H1 (cell line): ENCODE measurements around the gene ADRA2C.

Source experiments
- CBX5 ChIP-seq: fragments of 300-800, 300-1000 bp; sonication (generic); IDR thresholded peaks from 2 replicates; pipeline ENCODE4 v1.7.1; 2016; ENCODE audit warnings: antibody characterized with exemption, low read length, low read depth
- CEBPB ChIP-seq: IDR thresholded peaks from 2 replicates; pipeline ENCODE4 v1.6.1; 2012; ENCODE audit warnings: low read depth, low read length
- EGR1 ChIP-seq: IDR thresholded peaks from 2 replicates; pipeline ENCODE4 v1.6.1; 2011; ENCODE audit warnings: low read depth, low read length, borderline replicate concordance
- EZH2 ChIP-seq: fragments of 200-600 bp; sonication (generic); IDR thresholded peaks from 2 replicates; pipeline ENCODE4 v1.7.1; 2012; ENCODE audit warnings: low read depth, mild to moderate bottlenecking, moderate library complexity, low read length, inconsistent platforms; ENCODE audit not compliant: severe bottlenecking
- HDAC6 ChIP-seq: IDR thresholded peaks from one replicate; pipeline ENCODE4 v1.7.1; 2012; ENCODE audit warnings: low read depth, mild to moderate bottlenecking, inconsistent platforms, low read length, moderate library complexity
- KDM4A ChIP-seq: IDR thresholded peaks from one replicate; pipeline ENCODE4 v1.7.1; 2012; ENCODE audit warnings: low read depth, mild to moderate bottlenecking, moderate library complexity, low read length, inconsistent platforms; ENCODE audit not compliant: severe bottlenecking
- POLR2AphosphoS5 ChIP-seq: IDR thresholded peaks from 2 replicates; pipeline ENCODE4 v1.6.1; 2011; ENCODE audit warnings: low read depth, low read length
- POU5F1 ChIP-seq: IDR thresholded peaks from 2 replicates; pipeline ENCODE4 v1.6.1; 2011; ENCODE audit warnings: low read depth, mild to moderate bottlenecking, low read length, moderate library complexity
- RAD21 ChIP-seq, 2 experiments: IDR thresholded peaks in 1 of 2; conservative IDR thresholded peaks in 1 of 2; 2 replicates each; pipeline ENCODE4 v1.6.1; 2011; ENCODE audit warnings: low read depth in 2 of 2, low read length in 2 of 2, improper control_type of control experiment in 1 of 2, inconsistent platforms in 1 of 2, mild to moderate bottlenecking in 1 of 2, moderate library complexity in 1 of 2
- SIN3A ChIP-seq, 2 experiments: IDR thresholded peaks in 1 of 2; conservative IDR thresholded peaks in 1 of 2; 2 replicates each; pipeline ENCODE4 v1.6.1; 2011 to 2012; ENCODE audit warnings: low read length in 2 of 2, improper control_type of control experiment in 1 of 2, low read depth in 1 of 2, mild to moderate bottlenecking in 1 of 2
- SP2 ChIP-seq: IDR thresholded peaks from 2 replicates; pipeline ENCODE4 v1.6.1; 2012; ENCODE audit warnings: mild to moderate bottlenecking, low read length, inconsistent platforms
- SUZ12 ChIP-seq: fragments of 200-600 bp; sonication (generic); IDR thresholded peaks from 2 replicates; pipeline ENCODE4 v1.6.1; 2012; ENCODE audit warnings: mild to moderate bottlenecking, inconsistent platforms, low read length, moderate library complexity, mixed read lengths
- TAF1 ChIP-seq: IDR thresholded peaks from 2 replicates; pipeline ENCODE4 v1.6.1; 2011; ENCODE audit warnings: mild to moderate bottlenecking, low read depth, low read length
- TF ChIP-seq, protein P1 (sequence below), 3 experiments: IDR thresholded peaks; 1 replicate in 2 of 3; 2 replicates in 1 of 3; pipeline versions ENCODE4 v1.5.1 to v1.6.1; 2011; ENCODE audit warnings: low read length in 3 of 3, mild to moderate bottlenecking in 3 of 3, inconsistent platforms in 2 of 3, low read depth in 1 of 3, moderate library complexity in 1 of 3; ENCODE audit not compliant: insufficient read depth in 1 of 3; ENCODE audit errors: control extremely low read depth in 1 of 3

DNA sequence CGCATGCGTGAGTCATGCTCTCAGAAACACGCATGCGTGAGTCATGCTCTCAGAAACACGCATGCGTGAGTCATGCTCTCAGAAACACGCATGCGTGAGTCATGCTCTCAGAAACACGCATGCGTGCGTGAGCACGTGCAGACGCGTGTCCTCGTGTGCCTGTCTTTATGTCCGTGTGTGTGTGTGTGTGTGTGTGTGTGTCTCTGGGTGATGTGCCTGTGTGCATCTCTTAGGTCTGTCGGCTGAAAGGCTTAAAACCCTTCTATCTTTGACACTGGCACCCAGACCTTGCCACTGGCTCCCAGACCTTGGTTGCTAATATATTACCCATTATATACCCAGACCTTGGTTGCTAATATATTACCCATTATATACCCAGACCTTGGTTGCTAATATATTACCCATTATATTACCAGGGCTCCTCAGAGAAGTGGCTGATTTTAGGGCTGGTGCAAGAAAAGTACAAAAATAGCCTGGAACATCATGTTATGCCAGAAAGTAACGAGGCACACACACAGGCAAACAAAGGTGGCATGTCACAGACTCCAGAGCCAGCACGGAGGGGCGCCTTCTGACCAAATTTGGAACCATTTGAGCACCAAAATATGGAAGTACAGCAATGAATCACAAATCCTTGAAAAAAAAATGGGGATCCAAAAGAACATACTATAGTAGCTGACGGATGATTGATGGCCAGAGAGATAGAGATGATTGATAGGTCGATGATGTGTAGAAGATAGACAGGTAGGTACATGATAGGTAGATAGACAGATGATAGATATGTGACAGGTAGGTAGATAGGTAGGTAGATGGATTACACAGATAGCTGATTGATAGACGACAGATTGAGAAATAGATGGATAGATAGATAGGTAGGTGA is 19.2 kb upstream of the ADRA2C start:
- TF ChIP-seq CBX5 (no peak), EGR1 (no peak), EZH2 (no peak), CEBPB (no peak), KDM4A (no peak), POLR2AphosphoS5 (no peak), SIN3A (conservative IDR thresholded peaks at IDR 0.05 in 1 of 2, IDR thresholded peaks at IDR 0.05 in 1 of 2; ENCODE audit: low read depth in 1 of 2, low read length in 2 of 2) (0 out of 4 replicates have a peak, but pooled peaks of 1 of the 2 experiments have one; percentile 2), RAD21 (IDR thresholded peaks at IDR 0.05 in 1 of 2, conservative IDR thresholded peaks at IDR 0.05 in 1 of 2; ENCODE audit: low read depth in 2 of 2, low read length in 2 of 2) (no peak), POU5F1 (no peak), SP2 (no peak), SUZ12 (no peak), TAF1 (no peak), HDAC6 (no peak)
- TF ChIP-seq, protein P1, sequence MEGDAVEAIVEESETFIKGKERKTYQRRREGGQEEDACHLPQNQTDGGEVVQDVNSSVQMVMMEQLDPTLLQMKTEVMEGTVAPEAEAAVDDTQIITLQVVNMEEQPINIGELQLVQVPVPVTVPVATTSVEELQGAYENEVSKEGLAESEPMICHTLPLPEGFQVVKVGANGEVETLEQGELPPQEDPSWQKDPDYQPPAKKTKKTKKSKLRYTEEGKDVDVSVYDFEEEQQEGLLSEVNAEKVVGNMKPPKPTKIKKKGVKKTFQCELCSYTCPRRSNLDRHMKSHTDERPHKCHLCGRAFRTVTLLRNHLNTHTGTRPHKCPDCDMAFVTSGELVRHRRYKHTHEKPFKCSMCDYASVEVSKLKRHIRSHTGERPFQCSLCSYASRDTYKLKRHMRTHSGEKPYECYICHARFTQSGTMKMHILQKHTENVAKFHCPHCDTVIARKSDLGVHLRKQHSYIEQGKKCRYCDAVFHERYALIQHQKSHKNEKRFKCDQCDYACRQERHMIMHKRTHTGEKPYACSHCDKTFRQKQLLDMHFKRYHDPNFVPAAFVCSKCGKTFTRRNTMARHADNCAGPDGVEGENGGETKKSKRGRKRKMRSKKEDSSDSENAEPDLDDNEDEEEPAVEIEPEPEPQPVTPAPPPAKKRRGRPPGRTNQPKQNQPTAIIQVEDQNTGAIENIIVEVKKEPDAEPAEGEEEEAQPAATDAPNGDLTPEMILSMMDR (IDR thresholded peaks at IDR 0.05; ENCODE audit: control extremely low read depth in 1 of 3, insufficient read depth in 1 of 3, low read depth in 1 of 3, low read length in 3 of 3), result no peak
